Activated CD4-positive, CD25-positive, alpha-beta regulatory T cell treated with anti-CD3 and anti-CD28 coated beads, Interleukin-2, amount 50 U/mL, for 72 hours (primary cell): Measurements from ENCODE around the gene FYB1.
"Not testable (repeated sequence)": the region's sequence is repeated elsewhere in the genome, so short reads cannot be mapped to it uniquely, and the experiment has no call there.

Experiments
- DNase-seq: peaks from one replicate; pipeline ENCODE4 v3.0.0; 2021

FYB1 gene

GRCh38 chr5:39225405-39226099 lies 6.2 kb upstream of the FYB1 start:
- DNase-seq: no peak

DNA sequence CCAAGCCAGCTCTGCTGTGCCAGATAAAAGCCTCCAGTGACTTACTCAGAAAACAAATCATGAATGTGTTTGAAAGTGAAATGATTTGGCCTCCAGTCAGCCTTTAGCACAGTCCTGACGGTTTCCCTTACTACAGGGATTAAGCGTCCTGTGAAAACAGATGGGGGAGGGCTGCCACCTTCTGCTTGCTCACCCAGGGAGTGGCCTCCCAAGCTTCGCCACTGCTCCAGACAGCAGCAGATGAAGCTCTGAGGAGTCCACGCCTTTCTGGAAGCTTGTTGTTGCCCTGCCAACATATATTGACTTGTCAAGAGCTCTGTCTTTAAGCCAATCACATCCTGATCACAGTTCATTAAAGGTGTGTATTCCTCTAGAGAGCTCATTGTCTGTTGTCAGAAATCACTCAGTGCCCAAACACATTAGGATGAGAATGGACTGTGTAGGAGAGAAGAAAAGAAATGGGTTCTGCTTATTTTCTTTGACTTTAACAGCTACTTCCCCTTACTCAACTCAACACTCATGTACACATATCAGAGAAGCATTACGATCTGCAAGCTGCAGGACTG lies 4.9 kb upstream of the FYB1 start:
- DNase-seq: no peak

GRCh38 chr5:39223565-39224156 lies 4.3 kb upstream of the FYB1 start:
- no peak for DNase-seq

GRCh38 chr5:39221671-39222070 lies 2.3 kb upstream of the FYB1 start:
- DNase-seq: not testable (repeated sequence)

DNA sequence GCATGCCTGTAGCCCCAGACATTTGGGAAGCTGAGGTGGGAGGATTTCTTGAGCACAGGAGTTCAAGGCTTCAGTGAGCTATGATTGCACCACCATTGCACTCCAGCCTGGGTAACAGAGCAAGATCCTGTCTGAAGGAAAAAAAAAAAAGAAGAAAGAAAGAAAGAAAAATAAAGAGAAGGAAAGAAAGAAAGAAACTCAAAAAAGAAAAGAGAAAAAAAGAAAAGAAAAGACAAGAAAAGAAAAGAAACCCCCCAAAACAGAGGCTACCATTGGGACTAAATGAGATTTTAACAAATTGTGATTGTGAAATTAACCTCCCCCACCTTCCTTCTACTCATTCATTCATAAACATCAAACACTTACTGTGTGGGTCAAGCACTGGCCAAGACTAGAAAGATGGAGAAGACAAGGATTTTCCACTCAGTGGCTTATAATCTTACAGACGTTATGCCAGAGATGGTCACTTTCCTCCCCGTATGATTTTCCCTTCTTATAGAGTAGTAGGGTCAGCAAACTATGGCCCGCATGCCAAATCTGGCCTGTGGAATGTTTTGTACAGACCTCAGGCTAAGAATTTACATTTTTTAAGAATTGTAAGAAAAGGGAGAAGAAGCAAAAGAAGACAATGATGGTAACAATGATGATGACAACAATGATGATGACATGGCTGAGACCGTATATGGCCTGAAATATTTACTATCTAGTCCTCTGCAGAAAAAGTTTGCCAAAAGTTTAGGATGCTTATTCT lies 1.1 kb upstream of the FYB1 start:
- DNase-seq: no peak

DNA sequence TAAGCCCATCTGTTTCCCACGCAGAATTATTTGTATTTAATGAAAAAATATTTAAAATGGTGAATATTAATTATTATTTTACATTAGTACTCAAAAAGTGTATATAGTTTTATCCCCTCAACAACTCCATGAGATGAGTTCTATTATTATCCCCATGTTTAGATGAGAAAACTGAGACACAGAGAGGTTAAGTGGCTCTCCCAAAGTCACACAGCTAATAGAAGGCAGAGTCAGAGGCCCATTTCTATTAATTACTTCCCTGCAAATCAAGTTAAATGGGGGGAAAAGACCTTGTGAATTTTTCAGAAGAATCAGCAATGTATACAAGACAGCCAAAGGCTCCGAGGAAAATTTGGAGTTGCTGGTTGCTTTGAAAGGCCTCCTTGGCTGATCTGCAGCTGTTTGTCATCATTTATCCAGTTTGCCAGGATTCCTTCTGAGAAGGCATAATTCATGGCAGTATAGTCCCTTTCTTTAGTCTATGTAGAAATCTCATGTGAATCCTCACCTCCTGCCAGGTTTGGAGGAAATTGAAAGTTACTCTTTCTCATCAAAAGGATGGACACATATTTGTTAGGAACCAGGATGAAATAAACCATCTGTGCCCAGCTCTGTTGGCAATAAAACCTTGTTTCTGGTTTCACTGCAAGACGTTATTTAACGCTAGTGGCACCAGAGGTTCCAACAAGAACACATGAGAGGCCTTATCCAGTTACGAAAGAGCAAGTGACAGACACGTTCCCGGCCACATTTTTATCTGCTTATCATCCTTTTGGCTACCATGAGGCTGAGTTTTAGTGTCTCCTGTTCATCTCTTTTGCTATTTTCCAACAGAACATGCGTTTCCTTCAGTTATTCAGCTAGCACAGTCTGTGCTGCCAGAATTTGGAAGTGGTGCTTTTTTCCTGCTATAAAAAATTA lies 621 bp downstream of the FYB1 start:
- DNase-seq: no peak

- peak; percentile 67 for DNase-seq
These were observed 1.7 kb downstream of the FYB1 start for GRCh38 chr5:39217365-39218281.

DNA sequence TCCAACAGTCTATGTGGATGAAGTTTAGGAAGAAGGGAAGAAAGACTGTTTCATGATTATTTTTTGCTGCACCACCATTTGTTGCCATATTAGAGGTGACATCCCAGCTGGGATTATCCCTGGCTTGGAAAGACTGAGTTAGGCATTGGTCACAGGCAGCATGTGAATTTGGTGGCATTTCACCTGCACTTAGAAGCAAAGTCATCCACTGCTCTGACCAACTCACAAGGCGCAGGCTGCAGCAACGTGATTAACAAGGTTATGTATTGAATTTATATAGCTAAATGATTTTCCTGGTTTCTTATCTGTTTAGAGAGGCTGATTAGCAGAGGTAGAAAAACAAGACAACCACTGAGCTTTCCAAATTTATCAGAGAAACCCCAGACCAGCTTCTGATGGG lies 2.7 kb downstream of the FYB1 start:
- DNase-seq: no peak

GRCh38 chr5:39215857-39216256 lies 3.5 kb downstream of the FYB1 start:
- no peak for DNase-seq

DNA sequence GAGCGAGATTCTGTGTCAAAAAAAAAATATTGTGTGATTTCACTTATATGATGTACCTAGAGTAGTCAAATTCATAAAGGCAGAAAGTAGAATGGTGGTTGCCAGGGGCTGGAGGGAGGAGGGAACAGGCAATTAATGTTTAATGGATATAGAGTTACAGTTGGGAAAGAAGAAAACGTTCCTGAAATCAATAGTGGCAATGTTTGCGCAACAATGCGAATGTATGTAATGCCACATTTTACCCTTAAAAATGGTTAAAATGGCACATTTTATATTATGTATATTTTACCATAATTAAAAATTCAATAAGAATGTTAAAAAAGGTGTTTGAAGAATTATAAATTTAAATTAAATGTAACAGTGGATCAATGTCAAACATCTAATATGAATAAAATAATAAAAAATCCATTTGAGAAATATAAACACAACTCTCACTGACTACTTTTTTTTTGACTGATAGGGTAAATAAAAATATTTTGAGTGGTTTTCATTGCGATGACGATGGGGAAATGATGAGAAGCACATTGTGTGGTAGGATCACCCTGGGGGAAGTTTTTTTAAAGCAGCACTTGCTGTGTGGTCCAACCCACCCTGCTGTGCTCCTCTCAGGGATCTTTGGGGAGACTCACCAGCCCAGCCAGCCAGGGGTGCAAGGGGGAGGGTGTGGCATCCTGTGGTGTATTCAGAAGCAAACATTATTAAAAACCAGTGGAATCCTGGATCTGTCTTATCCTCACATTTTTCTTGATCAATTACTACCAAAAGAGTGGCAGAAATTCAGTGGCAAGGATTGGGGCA lies 4.3 kb downstream of the FYB1 start:
- no peak for DNase-seq

DNA sequence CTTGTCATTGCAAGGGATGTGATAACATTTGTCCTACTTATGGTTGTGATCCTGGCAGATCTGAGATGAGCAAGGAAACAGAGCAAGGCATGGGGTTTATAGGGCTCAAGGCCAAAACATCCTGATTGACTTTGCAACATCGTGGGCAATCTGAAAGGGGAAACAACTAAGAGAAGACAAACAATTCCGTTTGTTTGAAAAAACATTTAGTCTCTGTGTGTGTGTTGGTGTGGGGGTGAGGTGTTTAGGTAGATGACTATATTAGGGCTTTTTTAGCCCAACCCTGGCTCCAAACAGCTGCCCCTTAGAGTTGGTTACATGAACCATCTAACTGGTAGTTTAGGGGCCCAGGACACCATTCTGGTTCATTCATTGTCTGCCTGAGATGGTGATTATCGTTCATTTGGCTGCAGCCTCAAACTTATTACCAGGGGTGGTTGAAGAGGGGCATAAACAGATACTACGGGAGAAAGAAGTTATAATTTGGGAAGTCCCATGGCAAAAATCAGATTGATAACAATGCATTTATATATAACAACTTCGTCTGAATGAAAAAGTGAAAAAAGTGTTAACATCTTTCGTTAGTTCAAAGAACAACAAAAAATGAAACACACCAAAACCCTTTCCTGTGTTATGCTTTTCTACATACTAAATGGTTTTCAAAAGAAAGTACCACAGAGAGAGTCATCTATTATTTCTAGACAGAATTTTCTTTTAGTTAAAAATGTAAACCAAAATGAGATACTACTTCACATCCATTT lies 5.7 kb downstream of the FYB1 start:
- no peak for DNase-seq

DNA sequence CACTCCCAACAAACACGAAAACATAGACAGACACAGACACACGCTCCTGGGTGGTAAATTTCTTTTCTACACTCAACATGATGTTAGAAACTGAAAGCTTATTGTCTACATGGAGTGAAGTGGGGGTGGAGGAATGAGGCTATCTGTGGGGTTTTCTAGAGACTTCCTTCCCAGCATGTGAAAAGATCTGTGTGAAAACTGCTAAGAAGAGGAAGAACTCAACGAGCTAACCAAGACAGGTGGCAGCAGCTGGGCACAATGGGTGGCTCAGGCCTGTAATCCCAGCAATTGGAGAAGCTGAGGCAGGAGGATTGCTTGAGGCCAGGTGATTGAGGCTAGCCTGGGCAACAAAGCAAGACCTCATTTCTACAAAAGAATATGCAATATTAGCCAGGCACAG lies 7.6 kb downstream of the FYB1 start:
- DNase-seq: no peak

- DNase-seq: peak; percentile 70
These were observed 9.4 kb downstream of the FYB1 start for GRCh38 chr5:39209924-39210323.

GRCh38 chr5:39208471-39208870 lies 10.9 kb downstream of the FYB1 start:
- no peak for DNase-seq

GRCh38 chr5:39207345-39208045 lies 11.9 kb downstream of the FYB1 start:
- DNase-seq: no peak

- no peak for DNase-seq
These were observed 12.6 kb downstream of the FYB1 start for GRCh38 chr5:39206630-39207321.

DNA sequence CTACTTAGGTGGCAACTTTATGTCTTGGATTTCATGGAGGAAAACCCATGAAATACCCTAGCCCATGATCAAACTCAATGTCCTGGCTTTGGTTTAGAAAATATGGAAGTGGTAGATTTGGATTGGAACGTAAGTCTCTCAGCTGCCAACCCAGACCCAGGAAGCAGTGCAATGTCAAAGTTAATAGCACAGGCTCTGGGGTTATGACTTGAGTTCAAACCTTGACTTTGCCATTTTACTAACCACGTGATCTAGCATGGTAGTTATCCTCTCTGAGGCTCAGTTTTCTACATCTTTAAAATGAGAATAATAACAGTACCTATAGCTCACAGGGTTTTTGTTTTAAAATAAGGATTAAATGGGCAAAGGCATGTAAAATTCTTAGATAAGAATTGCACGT lies 13.8 kb downstream of the FYB1 start:
- no peak for DNase-seq

- no peak for DNase-seq
These were observed 15.4 kb downstream of the FYB1 start for GRCh38 chr5:39203951-39204350.
